Erythroblast (primary cell): ENCODE results near the gene MED12L.

Source experiments
- GATA1 ChIP-seq: IDR thresholded peaks from 2 replicates; pipeline ENCODE4 v1.6.1; 2011; ENCODE audit warnings: low read depth, mild to moderate bottlenecking, control low read depth, low read length, moderate library complexity
- POLR2A ChIP-seq: IDR thresholded peaks from 2 replicates; pipeline ENCODE4 v1.6.1; 2011; ENCODE audit warnings: mild to moderate bottlenecking, low read length

- TF ChIP-seq POLR2A, result no peak
- no peak for TF ChIP-seq GATA1
These were observed 398.6 kb downstream of the MED12L start for GRCh38 chr3:151483961-151484520.
